Kidney (tissue), 14 donors: ENCODE data around the gene RPS3. TPM values are rescaled to one million over a fixed set of nuclear protein-coding genes. Genes with fewer than 3 reads are reported as not detected.

Experiments
- DNase-seq, 5 donors: peaks; one replicate each; pipeline ENCODE4 v3.0.0-alpha.2; 2013 to 2020
- FAIRE-seq: peaks from 2 replicates; lab custom pipeline; 2012; peaks lifted over from hg19 to GRCh38; lab: Jason Lieb, UNC
- H3K27ac ChIP-seq, 2 donors: one replicate each; pipeline ENCODE4 v1.7.0; 2013; ENCODE audit warnings: low read depth in 2 of 2, low read length in 2 of 2, inconsistent platforms in 1 of 2
- H3K27me3 ChIP-seq: one replicate; pipeline ENCODE4 v1.7.1; 2013; ENCODE audit warnings: low read length, inconsistent platforms; ENCODE audit not compliant: control insufficient read depth, insufficient read depth
- H3K36me3 ChIP-seq, 3 donors: one replicate each; pipeline versions ENCODE4 v1.7.0 to v1.7.1; 2013; ENCODE audit warnings: low read length in 3 of 3, control low read depth in 1 of 3, inconsistent platforms in 1 of 3; ENCODE audit not compliant: insufficient read depth in 3 of 3, control insufficient read depth in 2 of 3
- H3K4me1 ChIP-seq, 3 donors: one replicate each; pipeline versions ENCODE4 v1.7.0 to v1.7.1; 2013; ENCODE audit warnings: low read length in 3 of 3, inconsistent platforms in 1 of 3, low read depth in 1 of 3; ENCODE audit not compliant: control insufficient read depth in 2 of 3, insufficient read depth in 2 of 3
- H3K4me3 ChIP-seq, 3 donors: one replicate each; pipeline versions ENCODE4 v1.7.0 to v1.8.1; 2013; ENCODE audit warnings: low read length in 3 of 3, control low read depth in 1 of 3, inconsistent platforms in 1 of 3
- H3K9ac ChIP-seq, 3 donors: one replicate each; pipeline versions ENCODE4 v1.7.0 to v1.7.1; 2013; ENCODE audit warnings: low read length in 3 of 3, control low read depth in 1 of 3, inconsistent platforms in 1 of 3
- H3K9me3 ChIP-seq, 3 donors: one replicate each; pipeline versions ENCODE4 v1.7.0 to v1.7.1; 2013; ENCODE audit warnings: low read length in 3 of 3, control low read depth in 1 of 3, inconsistent platforms in 1 of 3; ENCODE audit not compliant: control insufficient read depth in 2 of 3, insufficient read depth in 1 of 3
- intact Hi-C: fragments of 100-400 bp; cut with DNase I; formaldehyde crosslinking; loops from one replicate; pipeline ENCODE4 v1.11.1; 2022
- polyA plus RNA-seq: library from polyadenylated mRNA; stranded (reverse); fragments of 350-450 nt; fragmentation: Illumina TruSeq; extraction: RNeasy Lipid Tissue Mini Kit (QIAGEN cat#74804); gene quantifications from one replicate; pipeline ENCODE4 v1.2.3, GENCODE V29; 2014; ENCODE audit warnings: low read depth, low replicate concordance; ENCODE audit not compliant: insufficient read depth
- total RNA-seq: library from RNA; stranded (reverse); fragmentation: NEBNext Ultra II Directional; extraction: Animal tissue kit (Norgen Biotek cat#: 25700); gene quantifications from one replicate; pipeline ENCODE4 v1.2.1, GENCODE V29; 2021
- TF ChIP-seq, protein P1 (sequence below): IDR thresholded peaks from 3 replicates; pipeline ENCODE4 v1.5.1; 2012; ENCODE audit warnings: mild to moderate bottlenecking, moderate library complexity, borderline replicate concordance; ENCODE audit not compliant: insufficient read depth; ENCODE audit errors: extremely low read depth
- donor health status: control.
- donor health status: control.
- donor health status: control.
- donor health status: control.
- donor health status: control.
- donor health status: DM: yes; HTN: yes; CAD: no.
- donor health status: Normal renal cell carcinoma (clear cell type).

The RPS3 gene
- total and polyA plus RNA-seq, 2 donors from 2014 or later: 1,510 to 1,724 TPM

- Histone ChIP-seq H3K36me3 (no peaks in the 10 kb centered on the region), H3K9ac (no peak overlapping the region), H3K9me3 (no peaks in the 10 kb centered on the region), H3K27ac (no peak overlapping the region), H3K27me3 (peaks cover 19% of the 10 kb centered on the region), H3K4me1 (peaks cover 0 to 2% (median 0%) of the 10 kb centered on the region in 3 donors), H3K4me3 (no peak overlapping the region)
- DNase-seq (no peak), FAIRE-seq (no peak)
- intact Hi-C loops: no loop called here
- TF ChIP-seq, protein P1, sequence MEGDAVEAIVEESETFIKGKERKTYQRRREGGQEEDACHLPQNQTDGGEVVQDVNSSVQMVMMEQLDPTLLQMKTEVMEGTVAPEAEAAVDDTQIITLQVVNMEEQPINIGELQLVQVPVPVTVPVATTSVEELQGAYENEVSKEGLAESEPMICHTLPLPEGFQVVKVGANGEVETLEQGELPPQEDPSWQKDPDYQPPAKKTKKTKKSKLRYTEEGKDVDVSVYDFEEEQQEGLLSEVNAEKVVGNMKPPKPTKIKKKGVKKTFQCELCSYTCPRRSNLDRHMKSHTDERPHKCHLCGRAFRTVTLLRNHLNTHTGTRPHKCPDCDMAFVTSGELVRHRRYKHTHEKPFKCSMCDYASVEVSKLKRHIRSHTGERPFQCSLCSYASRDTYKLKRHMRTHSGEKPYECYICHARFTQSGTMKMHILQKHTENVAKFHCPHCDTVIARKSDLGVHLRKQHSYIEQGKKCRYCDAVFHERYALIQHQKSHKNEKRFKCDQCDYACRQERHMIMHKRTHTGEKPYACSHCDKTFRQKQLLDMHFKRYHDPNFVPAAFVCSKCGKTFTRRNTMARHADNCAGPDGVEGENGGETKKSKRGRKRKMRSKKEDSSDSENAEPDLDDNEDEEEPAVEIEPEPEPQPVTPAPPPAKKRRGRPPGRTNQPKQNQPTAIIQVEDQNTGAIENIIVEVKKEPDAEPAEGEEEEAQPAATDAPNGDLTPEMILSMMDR: no peak
These were observed 36.2 kb downstream of the RPS3 start for GRCh38 chr11:75435571-75435925.

DNA sequence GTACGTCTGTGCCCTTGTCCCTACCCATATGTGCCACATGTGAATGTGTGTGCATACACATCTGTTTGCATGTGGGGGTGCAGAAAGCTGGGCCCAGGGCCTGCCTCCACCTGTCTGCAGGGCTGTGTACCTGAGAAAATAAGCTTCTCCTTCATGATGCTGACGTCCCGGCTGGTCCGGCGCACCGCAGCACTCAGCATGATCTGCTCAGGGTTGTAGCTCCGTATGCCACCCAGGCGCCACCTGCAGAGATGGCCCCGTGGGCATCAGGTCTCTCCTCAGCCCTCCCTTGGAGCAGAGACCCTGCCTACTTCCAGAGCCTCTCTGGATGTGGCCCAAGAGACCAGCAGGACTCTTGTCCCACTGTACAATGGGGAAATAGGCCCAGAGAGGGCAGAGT is 37.5 kb downstream of the RPS3 start:
- H3K4me1 ChIP-seq: no peaks in the 10 kb centered on the region

GRCh38 chr11:75437966-75438659 is 38.8 kb downstream of the RPS3 start:
- H3K9ac ChIP-seq: no peak overlapping the region
- no peak overlapping the region for H3K27ac ChIP-seq
- intact Hi-C loops: no loop called here
- H3K4me1 ChIP-seq: no peaks in the 10 kb centered on the region
- no peaks in the 10 kb centered on the region for H3K36me3 ChIP-seq
- TF ChIP-seq, protein P1: no peak
- H3K27me3 ChIP-seq: peaks cover 2% of the 10 kb centered on the region
- FAIRE-seq (no peak), DNase-seq (no peak)
- H3K9me3 ChIP-seq: no peaks in the 10 kb centered on the region
- H3K4me3 ChIP-seq: no peak overlapping the region

More for the DNA sequence above, 37.5 kb downstream of the RPS3 start:
- FAIRE-seq (no peak), DNase-seq (no peak)
- Histone ChIP-seq H3K4me3 (no peak overlapping the region), H3K27me3 (peaks cover 11% of the 10 kb centered on the region), H3K27ac (no peak overlapping the region), H3K36me3 (no peaks in the 10 kb centered on the region), H3K9me3 (no peaks in the 10 kb centered on the region), H3K9ac (no peak overlapping the region)
- intact Hi-C loops: no loop called here
- TF ChIP-seq, protein P1: no peak

DNA sequence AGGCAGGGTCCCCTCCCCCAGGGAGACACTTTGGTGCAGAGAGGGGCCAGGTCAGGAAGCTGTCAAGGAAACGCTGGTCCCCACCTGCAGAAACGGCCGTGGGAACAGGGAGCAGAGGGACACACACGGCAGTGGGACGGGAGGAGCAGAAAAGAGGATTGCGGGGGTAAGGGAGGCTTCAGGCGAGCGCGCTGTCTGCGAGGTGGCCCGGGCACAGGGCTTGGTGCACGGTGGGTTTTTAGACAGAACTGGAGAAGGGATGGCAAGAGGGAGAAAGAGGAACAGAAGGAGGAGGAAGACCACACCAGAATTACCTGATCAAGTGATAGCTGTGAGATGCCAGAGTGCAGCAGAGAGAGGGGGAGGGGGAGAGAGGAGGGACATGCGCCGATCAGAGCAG is 39.7 kb downstream of the RPS3 start:
- intact Hi-C loops: no loop called here
- DNase-seq: no peak
- FAIRE-seq: no peak
- no peak overlapping the region for H3K27ac ChIP-seq
- no peaks in the 10 kb centered on the region for H3K4me1 ChIP-seq
- no peak overlapping the region for H3K4me3 ChIP-seq
- H3K27me3 ChIP-seq: peaks cover 2% of the 10 kb centered on the region
- no peaks in the 10 kb centered on the region for H3K9me3 ChIP-seq
- no peaks in the 10 kb centered on the region for H3K36me3 ChIP-seq
- TF ChIP-seq, protein P1: no peak
- no peak overlapping the region for H3K9ac ChIP-seq
